GM19035 (cell line): ENCODE results near the gene PRAMEF5.
"Not testable (repeated sequence)": the region's sequence is repeated elsewhere in the genome, so short reads cannot be mapped to it uniquely, and the experiment has no call there.

Source experiments
- ATAC-seq: cut with Tn5 transposase; IDR thresholded peaks from one replicate; pipeline ENCODE4 v1.9.1; 2021; ENCODE audit not compliant: unreplicated experiment

PRAMEF5 gene

DNA sequence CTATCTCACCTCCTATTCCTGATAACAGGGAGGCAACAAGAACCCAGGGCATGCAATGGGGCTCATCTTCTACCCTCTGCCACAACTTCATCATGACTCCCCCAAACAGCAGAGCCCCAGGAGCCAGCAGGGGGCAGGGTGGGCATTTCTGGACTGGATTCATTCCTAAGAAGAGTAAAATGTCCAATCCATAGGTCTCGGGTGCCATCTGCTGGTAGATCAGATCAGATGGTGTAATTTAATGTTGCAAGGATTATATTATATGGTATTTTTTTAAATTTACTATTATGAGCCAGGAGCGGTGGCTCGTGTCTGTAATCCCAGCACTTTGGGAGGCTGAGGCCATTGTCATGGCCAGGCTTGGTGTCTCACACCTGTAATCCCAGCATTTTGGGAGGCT, 11.1 kb downstream of the PRAMEF5 start:
- not testable (repeated sequence) for ATAC-seq

DNA sequence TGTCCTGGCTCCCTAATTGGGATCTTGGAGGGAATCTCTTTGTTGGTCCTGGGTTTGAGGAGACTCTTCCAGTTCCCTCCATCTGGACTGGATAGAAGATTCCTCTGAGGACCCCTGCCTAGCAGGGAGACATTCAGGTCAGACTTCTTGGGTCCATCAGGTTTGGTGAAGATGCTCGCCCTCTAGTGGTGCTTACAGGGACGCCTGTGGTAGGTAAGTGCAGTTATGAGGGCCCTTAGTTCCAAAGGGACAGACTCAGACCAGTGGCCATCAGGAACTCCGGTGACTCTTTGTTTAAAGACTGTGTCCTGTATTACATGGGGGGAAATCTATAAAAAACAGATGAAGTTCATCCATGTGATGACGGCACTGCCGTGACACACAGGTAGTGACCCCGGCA, 23.0 kb downstream of the PRAMEF5 start:
- ATAC-seq: not testable (repeated sequence)

DNA sequence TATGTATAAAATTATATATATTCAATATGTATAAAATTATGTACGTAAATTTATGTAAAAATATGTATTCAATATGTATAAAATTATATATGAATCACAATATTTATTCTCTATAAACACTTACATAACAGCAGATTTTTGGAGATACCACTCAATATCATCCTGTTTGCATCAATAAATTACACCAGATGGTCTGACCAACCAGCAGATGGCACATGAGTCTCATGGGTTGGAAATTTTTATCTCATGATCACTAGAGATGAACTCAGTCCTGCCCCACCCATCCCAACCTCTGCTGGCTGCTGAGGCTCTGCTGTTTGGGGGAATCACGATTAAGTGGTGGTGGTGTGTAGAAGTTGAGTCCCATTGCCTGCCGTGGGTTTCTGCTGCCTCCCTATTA, 25.6 kb downstream of the PRAMEF5 start:
- not testable (repeated sequence) for ATAC-seq

DNA sequence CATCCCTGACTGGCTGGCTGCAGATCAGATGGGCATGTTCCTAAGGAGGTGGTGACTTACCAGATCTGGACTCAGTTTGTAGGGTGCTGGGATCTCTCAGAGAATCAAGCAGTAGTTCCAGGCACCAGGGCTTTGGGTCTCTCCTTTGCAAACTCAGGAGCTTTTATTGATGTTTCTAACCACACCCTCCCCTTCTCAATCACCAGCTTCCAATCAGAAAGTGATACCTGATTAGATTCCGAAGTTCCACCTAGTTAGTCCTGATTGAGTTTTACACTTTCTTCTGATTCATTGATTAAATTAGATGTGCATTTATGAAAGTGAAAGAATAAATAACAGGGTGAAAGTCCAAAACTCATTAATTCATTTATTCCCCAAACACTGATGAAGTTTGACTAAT, 31.0 kb downstream of the PRAMEF5 start, which contains the start of gene PRAMEF8:
Gene PRAMEF8 (minus strand): TSS at position 101 of the 400 bp plus-strand sequence. CDS start 1,046 bp downstream, outside the sequence.
- not testable (repeated sequence) for ATAC-seq

DNA sequence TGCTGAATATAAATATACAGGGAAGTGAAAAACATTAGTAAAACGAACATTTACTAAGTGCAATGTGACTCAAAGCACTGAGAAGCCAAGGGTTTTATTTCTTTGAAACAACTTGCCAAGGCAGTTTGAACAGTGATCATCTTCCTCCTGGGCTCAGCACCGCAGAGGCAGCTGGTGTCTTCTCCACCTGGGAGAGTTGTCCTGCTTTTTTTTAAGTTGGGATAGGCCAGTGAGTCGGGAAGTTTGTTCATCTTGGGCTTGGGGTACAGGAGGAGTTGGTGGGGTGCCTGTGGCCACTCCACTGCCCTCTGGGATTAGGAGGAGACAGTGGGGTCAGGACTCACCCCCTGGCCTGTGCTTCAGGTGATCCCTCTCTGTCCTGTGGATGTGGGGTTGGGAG, 35.0 kb downstream of the PRAMEF5 start:
- not testable (repeated sequence) for ATAC-seq

DNA sequence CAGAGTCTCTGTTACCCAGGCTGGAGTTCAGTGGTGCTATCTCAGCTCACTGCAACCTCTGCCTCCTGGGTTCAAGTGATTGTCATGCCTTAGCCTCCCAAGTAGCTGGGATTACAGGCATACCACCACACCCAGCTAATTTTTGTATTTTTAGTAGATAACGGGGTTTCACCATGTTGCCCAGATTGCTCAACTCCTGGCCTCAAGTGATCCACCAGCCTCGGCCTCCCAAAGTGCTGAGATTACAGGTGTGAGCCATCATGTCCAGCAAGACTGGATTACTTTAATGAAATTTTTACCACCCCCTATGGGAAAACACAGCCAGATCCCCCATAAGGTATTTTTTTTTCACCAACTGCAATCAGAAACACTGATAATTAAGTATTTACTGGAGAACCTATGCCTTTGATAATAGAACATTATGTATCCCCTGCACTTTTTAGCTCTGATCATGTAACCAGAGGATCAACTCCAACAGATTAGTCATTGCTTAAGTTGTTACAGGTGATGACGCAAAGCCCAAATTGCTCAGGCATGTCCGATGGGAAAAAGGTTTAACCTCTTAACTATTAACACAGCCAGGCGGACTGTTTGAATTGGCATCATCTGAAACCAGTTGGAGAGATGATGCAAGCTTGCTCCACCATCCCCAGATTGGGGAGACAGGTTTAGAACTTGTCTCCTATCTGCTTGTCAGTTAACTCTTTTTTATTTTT, 43.4 kb downstream of the PRAMEF5 start:
- not testable (repeated sequence) for ATAC-seq

DNA sequence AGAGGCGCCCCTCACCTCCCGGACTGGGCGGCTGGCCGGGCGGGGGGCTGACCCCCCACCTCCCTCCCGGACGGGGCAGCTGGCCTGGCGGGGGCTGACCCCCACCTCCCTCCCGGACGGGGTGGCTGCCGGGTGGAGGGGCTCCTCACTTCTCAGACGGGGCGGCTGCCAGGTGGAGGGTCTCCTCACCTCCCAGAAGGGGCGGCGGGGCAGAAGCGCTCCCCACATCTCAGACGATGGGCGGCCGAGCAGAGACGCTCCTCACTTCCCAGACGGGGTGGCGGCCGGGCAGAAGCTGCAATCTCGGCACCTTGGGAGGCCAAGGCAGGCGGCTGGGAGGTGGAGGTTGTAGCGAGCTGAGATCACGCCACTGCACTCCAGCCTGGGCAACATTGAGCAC, 44.7 kb downstream of the PRAMEF5 start:
- ATAC-seq: not testable (repeated sequence)

DNA sequence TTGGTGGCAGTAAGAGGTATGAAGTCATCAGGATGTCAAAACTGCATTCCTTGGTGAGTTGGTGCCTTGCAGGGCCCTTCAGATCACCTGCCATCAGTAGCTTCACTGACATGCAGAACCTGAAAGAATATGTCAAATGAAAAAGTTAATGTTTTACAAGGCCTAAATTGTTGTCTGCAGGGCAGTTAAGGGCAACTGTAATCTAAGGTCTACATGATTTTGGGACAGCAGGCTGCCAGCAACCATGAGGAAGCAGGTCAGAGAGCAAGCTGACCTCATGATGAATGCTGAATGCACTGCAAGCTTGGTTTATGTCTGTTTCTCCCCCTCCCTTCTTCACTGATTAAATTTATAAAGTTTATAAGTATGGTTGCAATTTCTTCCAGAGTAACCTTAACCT, 48.2 kb downstream of the PRAMEF5 start:
- not testable (repeated sequence) for ATAC-seq

DNA sequence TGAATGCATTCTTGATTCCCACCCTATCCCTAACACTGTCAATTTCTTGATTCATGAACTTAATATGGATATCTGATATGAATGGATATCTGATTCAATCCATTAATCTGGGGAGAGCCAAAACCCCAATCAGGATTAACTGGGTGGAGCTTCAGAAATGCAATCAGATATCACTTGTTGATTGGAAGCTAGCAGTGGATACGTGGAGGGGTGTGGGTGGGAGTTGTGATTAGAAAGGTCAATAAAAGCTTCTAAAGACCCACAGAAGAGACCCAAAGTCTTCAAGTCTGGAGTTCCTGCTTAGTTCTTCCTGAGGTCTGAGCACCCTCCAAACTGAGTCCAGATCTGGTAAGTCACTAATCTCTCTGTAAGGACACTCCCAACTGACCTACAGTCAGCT, 49.2 kb downstream of the PRAMEF5 start, which contains the start of gene PRAMEF33:
Gene PRAMEF33 (plus strand): TSS at position 301 of the 400 bp plus-strand sequence. CDS start 2,416 bp downstream, outside the sequence.
- ATAC-seq: not testable (repeated sequence)
